ENCODE results near the gene CLTC. TPM values are rescaled to one million over a fixed set of nuclear protein-coding genes. Genes with fewer than 3 reads are reported as not detected.

Gene CLTC
- polyA plus RNA-seq, 2 of the 4 experiments (the other 2 are of a cell fraction) = 183 to 360 TPM

DNA sequence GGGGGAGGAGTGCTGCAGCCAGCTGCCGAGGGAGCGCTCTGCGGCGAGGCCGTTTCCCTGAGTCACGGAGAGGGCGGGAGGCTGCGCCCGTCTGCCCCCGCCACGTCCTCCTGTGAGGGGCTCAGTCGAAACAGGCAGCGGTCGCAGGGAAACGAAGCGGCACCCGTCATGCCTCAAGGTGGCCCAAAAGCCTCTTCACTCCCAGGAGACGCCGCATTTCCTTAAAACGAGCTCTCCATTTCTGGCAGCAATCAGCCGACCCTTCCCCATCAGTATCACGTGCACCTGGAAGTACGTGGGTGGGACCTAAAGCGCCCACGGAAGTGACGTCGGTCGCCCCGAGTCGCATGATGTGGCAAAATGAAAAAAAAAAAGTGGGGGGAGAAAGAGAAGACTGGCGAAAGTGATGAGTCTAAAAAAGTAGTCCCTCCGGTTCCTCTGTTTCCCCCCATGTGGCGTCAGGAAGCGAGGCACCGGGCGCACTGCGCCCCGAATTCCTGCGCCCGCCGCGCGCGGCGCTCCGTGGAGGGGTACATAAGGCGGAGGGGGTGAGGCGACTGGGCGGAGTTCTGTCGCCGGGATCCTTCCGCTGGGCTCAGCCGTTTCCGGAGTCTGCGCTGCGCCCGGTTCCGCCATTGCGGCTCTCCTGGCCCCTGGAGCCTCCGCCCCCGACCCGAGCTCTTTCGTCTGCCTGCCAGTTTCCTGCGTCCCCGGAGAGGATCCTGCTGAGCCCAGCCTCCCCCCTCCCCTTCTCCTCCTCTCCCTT is at the start of gene CLTC (continued):
- TF ChIP-seq HEYL (CRISPR knock-in tag; IDR thresholded peaks at IDR 0.05) = no peak
- peak; percentile 89 for TF ChIP-seq CHD2 (IDR thresholded peaks at IDR 0.05; ENCODE audit: low read length, partially characterized antibody)
- TF ChIP-seq SREBF2 (IDR thresholded peaks at IDR 0.05) = no peak
- no peak for TF ChIP-seq RARB (CRISPR knock-in tag; IDR thresholded peaks at IDR 0.05)
- TF ChIP-seq ZC3H11A (IDR thresholded peaks at IDR 0.05) = no peak
- peak; percentile 74 for TF ChIP-seq NFE2L2 (conservative IDR thresholded peaks at IDR 0.05; ENCODE audit: low read length)
- peak; percentile 75; the same call in 1 of the 2 replicates for TF ChIP-seq FOXS1 (CRISPR knock-in tag; IDR thresholded peaks at IDR 0.05)
- TF ChIP-seq PHF8 (IDR thresholded peaks at IDR 0.05; ENCODE audit: borderline replicate concordance, low read depth) = peak; percentile 97
- peak; percentile 40; the same call in 1 of the 2 replicates for TF ChIP-seq RFX5 (IDR thresholded peaks at IDR 0.05)
- TF ChIP-seq, protein P1, sequence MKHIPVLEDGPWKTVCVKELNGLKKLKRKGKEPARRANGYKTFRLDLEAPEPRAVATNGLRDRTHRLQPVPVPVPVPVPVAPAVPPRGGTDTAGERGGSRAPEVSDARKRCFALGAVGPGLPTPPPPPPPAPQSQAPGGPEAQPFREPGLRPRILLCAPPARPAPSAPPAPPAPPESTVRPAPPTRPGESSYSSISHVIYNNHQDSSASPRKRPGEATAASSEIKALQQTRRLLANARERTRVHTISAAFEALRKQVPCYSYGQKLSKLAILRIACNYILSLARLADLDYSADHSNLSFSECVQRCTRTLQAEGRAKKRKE (CRISPR knock-in tag; IDR thresholded peaks at IDR 0.05; ENCODE audit: low read depth) = no peak
- TF ChIP-seq TP53 (CRISPR knock-in tag; IDR thresholded peaks at IDR 0.05) = no peak
- no peak for TF ChIP-seq FOSL2 (IDR thresholded peaks at IDR 0.05)
- TF ChIP-seq FOSL2 (CRISPR knock-in tag; IDR thresholded peaks at IDR 0.05) = peak; percentile 84
- no peak for TF ChIP-seq FOSB (CRISPR knock-in tag; IDR thresholded peaks at IDR 0.05)
- no peak for TF ChIP-seq HOXB5 (CRISPR knock-in tag; IDR thresholded peaks at IDR 0.05)
- no peak for TF ChIP-seq RCOR1 (IDR thresholded peaks at IDR 0.05; ENCODE audit: low read depth, low read length)
- TF ChIP-seq, protein P2, sequence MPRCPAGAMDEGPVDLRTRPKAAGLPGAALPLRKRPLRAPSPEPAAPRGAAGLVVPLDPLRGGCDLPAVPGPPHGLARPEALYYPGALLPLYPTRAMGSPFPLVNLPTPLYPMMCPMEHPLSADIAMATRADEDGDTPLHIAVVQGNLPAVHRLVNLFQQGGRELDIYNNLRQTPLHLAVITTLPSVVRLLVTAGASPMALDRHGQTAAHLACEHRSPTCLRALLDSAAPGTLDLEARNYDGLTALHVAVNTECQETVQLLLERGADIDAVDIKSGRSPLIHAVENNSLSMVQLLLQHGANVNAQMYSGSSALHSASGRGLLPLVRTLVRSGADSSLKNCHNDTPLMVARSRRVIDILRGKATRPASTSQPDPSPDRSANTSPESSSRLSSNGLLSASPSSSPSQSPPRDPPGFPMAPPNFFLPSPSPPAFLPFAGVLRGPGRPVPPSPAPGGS (IDR thresholded peaks at IDR 0.05) = peak; percentile 58; the same call in 2 of the 3 replicates
- TF ChIP-seq TFCP2L1 (CRISPR knock-in tag; IDR thresholded peaks at IDR 0.05) = peak; percentile 92; the same call in 1 of the 2 replicates
- peak in 1 of 2 experiments; percentile 54; a peak in 2 of 4 replicates for TF ChIP-seq CEBPB (IDR thresholded peaks at IDR 0.05)
- TF ChIP-seq CBX8 (IDR thresholded peaks at IDR 0.05) = no peak
- TF ChIP-seq, protein P3, sequence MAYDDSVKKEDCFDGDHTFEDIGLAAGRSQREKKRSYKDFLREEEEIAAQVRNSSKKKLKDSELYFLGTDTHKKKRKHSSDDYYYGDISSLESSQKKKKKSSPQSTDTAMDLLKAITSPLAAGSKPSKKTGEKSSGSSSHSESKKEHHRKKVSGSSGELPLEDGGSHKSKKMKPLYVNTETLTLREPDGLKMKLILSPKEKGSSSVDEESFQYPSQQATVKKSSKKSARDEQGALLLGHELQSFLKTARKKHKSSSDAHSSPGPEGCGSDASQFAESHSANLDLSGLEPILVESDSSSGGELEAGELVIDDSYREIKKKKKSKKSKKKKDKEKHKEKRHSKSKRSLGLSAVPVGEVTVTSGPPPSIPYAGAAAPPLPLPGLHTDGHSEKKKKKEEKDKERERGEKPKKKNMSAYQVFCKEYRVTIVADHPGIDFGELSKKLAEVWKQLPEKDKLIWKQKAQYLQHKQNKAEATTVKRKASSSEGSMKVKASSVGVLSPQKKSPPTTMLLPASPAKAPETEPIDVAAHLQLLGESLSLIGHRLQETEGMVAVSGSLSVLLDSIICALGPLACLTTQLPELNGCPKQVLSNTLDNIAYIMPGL (CRISPR knock-in tag; IDR thresholded peaks at IDR 0.05; ENCODE audit: borderline replicate concordance) = peak; percentile 80; the same call in 1 of the 2 replicates
- peak; percentile 96 to 99 for TF ChIP-seq JUN (IDR thresholded peaks at IDR 0.05)
- TF ChIP-seq, protein P4, sequence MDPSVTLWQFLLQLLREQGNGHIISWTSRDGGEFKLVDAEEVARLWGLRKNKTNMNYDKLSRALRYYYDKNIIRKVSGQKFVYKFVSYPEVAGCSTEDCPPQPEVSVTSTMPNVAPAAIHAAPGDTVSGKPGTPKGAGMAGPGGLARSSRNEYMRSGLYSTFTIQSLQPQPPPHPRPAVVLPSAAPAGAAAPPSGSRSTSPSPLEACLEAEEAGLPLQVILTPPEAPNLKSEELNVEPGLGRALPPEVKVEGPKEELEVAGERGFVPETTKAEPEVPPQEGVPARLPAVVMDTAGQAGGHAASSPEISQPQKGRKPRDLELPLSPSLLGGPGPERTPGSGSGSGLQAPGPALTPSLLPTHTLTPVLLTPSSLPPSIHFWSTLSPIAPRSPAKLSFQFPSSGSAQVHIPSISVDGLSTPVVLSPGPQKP (IDR thresholded peaks at IDR 0.05; ENCODE audit: low read depth, low read length) = peak; percentile 48; the same call in 1 of the 2 replicates
- TF ChIP-seq KDM1A (IDR thresholded peaks at IDR 0.05; ENCODE audit: low read depth) = no peak
- no peak for TF ChIP-seq EHMT2 (IDR thresholded peaks at IDR 0.05; ENCODE audit: low read depth)
- TF ChIP-seq GATA3 (IDR thresholded peaks at IDR 0.05; ENCODE audit: borderline replicate concordance) = peak; percentile 61
